ENCODE data around the gene THUMPD1.
"Not testable (repeated sequence)": the region's sequence is repeated elsewhere in the genome, so short reads cannot be mapped to it uniquely, and the experiment has no call there.

THUMPD1 gene

GRCh38 chr16:20694096-20694495 is 47.5 kb downstream of the THUMPD1 start:
- DNase-seq (ENCODE audit: low read depth) = not testable (repeated sequence)

- no peak for DNase-seq (ENCODE audit: low read depth)
These were observed 52.0 kb downstream of the THUMPD1 start for GRCh38 chr16:20689668-20690067.

GRCh38 chr16:20683812-20684211 is 57.8 kb downstream of the THUMPD1 start:
- DNase-seq (ENCODE audit: low read depth) = no peak
